GM18858 (cell line): Measurements from ENCODE around the gene PDZRN4.
"Not testable (repeated sequence)": the region's sequence is repeated elsewhere in the genome, so short reads cannot be mapped to it uniquely, and the experiment has no call there.

ENCODE experiments used
- ATAC-seq: cut with Tn5 transposase; IDR thresholded peaks from one replicate; pipeline ENCODE4 v1.9.1; 2021; ENCODE audit not compliant: unreplicated experiment

PDZRN4 gene

DNA sequence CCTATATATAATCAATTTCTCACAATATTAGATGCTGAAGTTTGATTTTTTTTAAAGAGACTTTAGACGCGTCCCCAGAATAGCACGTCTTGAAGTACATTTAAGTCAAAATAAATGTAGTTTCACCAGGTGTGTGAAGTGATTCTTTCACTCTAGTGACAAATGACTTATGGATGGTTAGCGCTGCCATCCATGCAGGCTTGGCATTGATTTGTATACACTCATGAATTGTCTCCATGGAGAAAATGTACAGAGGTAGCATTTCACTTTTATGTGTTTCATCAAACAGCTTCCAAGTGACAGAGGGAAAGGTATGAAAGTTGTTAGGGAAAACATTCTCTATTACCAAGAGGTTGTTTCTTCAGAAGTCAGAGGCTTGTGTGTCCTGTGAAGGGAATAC, 360.8 kb downstream of the PDZRN4 start:
- ATAC-seq, result no peak

GRCh38 chr12:41552588-41552987, 364.5 kb downstream of the PDZRN4 start:
- ATAC-seq, result no peak

DNA sequence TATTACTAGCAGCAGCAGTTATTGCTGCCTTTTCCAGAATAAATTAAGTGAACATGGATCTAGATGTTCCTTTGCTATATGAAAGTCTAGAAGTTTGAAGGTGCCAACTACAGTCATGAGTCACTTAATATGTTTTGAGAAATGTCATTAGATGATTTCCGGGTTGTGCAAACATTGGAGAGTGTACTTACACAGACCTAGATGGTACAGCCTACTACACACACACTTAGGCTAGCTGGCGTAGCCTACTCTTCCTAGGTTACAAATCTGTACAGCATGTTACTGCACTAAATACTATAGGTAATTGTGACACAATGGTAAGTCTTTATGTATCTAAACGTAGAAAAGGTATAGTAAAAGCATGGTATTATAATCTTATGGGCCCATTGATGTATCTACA, 368.1 kb downstream of the PDZRN4 start:
- no peak for ATAC-seq

DNA sequence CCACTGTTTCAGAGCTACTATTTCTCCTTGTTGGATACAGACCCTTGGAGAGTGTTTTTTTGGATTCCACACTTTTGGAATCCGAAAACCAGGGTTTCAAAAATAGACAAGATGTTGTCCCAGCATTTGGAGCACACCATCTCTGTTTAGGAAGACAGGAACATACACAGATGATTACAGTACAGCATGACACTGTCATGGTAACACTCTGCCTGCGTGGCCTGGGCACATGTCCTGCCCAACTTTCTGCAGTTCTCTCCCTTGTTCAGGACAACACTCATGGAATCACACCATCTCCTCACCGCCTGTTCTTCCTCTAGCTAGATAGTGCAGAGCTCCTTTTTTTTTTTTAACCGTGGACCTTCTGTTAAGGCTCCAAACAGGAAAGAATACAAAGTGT, 369.2 kb downstream of the PDZRN4 start:
- no peak for ATAC-seq

DNA sequence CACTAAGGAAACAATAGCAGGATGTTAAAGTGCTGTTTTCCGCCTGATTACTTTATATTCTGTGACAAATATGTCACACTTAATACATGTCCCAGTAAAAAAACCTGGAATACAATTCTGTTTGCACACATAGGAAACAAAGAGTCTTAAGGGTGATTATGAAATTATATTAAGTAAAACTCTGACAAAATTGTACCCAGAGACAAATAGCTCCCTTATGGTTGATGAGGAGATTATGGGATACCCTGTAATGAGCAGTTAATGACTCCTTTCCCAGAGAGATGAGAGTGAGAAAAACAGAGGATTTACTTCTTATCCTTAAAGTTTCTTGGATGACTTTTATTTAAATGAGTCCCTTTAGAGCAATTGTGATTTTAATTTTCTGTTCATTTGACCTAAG, 370.6 kb downstream of the PDZRN4 start:
- no peak for ATAC-seq

- no peak for ATAC-seq
Observed at GRCh38 chr12:41563051-41563450, 374.9 kb downstream of the PDZRN4 start.

DNA sequence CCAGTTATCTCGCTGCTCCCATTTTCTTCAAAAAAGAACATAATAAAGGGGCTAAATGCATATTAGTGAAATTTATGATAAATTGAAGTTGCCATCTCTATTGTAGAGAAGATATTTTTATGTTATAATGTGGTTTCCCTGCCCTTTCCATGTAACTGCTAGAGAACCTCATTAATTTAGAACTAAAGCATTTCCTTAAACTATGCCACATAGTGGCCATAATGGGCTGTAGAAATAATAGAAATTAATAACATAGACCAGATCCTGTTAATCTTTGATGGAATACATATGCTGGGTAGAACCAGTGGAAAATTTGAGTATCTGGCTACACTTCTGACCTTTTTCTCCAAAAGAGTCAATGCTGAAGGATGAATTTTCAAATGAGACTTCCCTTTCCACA, 376.7 kb downstream of the PDZRN4 start:
- ATAC-seq, result no peak

GRCh38 chr12:41566703-41567102, 378.6 kb downstream of the PDZRN4 start:
- no peak for ATAC-seq

DNA sequence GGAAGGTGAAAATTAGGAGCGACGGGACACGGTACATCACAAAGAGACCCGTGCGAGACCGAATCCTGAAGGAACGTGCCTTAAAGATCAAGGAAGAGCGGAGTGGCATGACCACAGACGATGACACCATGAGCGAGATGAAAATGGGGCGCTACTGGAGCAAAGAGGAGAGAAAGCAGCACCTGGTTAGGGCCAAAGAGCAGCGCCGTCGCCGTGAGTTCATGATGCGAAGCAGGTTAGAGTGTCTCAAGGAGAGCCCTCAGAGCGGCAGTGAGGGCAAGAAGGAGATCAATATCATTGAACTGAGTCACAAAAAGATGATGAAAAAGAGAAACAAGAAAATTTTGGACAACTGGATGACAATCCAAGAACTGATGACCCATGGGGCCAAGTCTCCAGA, 385.3 kb downstream of the PDZRN4 start:
- ATAC-seq, result no peak

- no peak for ATAC-seq
Observed at GRCh38 chr12:41576925-41577324, 388.8 kb downstream of the PDZRN4 start.

DNA sequence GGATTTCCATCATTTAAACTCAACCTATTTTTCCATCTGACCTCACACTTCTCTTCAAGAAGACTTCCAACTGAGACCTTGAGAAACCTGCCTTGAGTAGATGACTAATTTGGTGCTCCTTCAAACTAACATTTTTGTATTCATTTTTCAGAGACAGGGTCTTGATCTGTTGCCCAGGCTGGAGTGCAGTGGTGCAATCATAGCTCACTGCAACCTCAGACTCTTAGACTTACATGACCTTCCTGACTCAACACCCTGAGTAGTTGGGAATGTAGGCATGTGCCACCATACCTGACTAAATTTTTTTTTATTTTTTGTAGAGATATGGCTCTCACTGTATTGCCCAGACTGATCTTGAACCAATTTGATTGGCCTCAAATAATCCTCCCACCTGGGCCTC, 389.9 kb downstream of the PDZRN4 start:
- no peak for ATAC-seq

GRCh38 chr12:41585784-41586183, 397.7 kb downstream of the PDZRN4 start:
- no peak for ATAC-seq

- no peak for ATAC-seq
Observed at GRCh38 chr12:41587574-41587973, 399.5 kb downstream of the PDZRN4 start.

GRCh38 chr12:41589878-41590277, 401.8 kb downstream of the PDZRN4 start:
- no peak for ATAC-seq

- ATAC-seq, result no peak
Observed at GRCh38 chr12:41596190-41596589, 408.1 kb downstream of the PDZRN4 start.

DNA sequence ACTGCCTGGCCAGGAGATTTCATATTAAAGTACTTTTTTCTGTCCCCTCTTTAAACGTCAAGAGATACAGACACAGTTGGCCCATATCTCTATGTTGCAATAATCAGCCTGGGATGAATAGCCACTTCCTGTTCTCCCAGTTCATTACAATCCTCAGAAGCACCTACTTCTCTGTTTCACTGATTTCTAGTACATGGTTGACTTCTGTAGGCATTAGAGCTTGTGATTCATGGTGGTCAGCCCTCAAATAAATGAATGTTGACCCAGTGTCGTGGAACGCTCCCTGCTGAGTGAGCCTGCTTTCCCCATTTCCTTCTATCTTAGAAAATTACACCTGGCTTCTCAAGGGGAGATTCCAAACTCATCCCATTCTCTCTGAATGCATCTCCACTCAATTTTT, 416.7 kb downstream of the PDZRN4 start:
- no peak for ATAC-seq

GRCh38 chr12:41605545-41606305, 417.6 kb downstream of the PDZRN4 start:
- ATAC-seq, result peak; percentile 83

DNA sequence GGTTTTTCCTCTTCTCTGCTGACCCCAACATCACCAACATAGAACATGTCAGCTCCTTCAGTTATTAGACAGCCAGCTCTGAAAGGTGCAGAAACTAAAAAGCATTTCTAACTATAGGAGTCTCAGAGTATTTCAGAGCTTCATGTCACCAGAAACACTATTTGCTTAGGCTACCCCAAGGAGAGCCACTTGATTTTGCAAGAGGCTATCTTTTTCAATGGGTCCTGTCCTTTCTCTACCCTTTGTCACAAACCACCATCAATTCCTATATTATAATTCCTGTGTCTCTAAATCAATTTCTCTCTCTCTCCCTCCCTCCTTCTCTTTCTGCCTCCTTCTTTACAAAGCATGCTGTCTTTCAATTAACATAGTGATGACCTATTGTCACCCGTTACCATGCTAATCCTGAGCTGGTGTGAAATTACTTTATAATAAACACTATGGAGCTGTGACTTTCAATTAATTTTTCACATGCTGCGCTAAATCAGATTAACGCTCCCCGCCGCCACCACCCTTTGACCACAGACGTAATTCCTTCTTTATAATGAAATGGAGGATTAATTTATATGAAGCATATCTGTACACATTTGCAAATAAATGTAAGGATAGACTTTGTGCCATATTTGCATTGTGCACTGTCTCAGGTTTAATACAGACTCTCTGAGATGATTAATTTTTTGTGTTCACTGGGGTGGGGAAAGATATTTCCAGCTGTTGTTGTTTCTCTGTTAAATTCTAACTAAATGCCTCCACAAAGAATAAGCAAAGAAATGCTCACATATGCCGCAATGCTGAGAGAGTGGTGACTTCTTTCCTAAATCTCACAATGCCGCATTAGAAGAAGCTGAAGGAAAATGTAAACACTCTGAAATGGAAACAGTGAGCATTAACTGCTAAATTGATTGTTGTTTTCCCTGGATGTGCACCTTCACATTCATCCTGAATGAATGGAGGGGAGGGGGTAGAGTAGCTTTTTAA, 418.6 kb downstream of the PDZRN4 start:
- no peak for ATAC-seq

DNA sequence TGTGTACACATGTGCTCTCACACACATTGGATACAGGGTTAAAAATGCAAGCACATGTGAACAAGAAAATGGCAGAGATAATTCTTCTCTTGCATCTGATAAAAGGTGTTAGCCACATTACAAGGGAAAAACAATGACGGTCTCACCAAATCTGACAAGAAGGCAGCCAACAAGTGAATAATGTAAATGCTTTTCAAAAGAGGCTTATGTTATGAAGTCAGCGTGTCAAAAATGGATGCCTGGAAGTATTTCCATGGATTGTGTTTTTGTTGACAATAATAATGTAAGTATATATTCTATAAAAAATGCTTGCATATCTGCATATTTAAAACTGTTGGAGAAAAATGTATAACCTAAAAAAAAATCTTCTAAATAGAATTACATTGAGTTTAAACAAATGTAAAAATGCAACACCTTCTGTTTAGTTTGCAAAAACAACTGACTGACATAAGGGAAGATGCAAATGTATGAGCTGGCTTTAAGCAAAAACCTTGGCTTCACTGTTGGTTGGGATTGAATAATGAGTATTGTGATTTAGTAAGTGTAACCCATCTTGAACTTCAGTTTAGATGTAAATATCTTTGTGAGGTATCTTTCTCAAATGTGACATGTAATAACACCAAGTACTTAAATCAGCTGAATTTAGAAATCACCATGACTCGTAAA, 424.9 kb downstream of the PDZRN4 start:
- no peak for ATAC-seq

DNA sequence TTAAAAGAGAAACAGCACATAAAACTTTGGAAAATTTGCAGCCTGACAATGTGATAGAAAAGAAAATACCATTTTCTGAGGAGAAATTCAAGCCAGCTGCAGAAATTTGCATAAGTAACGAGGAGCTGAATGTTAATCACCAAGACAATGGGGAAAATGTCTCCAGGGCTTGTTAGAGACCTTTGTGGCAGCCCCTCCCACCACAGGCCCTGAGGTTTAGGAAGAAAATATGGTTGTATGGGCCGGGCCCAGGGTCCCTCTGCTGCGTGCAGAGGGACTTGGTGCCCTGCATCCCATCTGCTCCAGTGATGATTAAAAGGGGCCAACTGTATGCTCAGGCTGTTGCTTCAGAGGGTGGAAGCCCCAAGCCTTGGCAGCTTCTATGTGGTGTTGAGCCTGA, 427.1 kb downstream of the PDZRN4 start:
- not testable (repeated sequence) for ATAC-seq

DNA sequence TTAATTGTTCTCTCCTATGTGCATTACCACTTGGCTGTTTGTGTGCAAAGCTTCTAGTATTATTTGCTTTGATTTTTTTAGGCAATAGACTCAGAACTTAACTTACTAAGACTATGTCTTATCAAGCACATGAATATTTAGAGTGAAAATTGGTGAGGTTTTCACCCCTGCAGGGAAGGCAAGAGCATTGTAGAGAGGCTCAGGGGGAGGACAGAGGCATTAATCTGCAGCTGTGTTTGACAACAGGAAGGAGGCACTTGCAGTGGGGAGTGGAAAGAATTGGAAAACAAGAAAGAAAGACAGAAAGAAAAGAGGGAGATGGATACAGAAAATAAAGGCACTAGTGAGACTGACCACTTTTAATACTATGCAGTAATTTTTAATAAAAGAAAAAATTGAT, 431.6 kb downstream of the PDZRN4 start:
- no peak for ATAC-seq

- ATAC-seq, result no peak
Observed at GRCh38 chr12:41621291-41621690, 433.2 kb downstream of the PDZRN4 start.
